ENCODE results near the gene ITPK1.

DNA sequence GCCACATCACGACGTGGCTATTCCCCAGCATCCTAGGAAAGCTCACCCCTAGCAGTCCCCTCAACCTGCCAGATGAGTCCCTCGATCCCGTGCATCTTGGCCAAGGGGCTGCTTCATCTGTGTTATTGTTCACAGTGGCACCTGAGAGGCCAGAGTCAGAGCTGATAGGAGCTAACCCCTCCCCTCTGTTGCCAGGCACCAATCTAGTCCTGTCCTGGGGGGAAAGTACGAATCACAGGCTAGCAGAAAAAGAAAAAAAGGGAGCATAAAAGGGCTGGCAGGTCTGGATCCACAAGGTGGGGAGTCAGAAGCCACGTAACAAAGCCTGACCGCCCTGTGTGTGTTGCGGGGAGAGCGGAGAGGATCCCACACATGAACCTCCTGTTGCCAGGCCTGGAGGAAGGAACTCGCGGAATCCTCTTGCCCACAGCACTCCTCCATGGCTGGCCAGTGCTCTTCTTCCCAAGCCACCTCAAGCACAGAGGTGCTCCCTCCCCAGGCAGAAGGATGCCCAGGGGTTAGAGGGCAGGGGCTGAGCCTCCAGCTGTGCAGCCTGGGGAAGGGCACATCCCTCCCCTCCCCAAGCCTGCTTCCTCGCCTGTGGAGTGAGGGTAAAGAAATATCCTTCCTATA, 91.8 kb downstream of the ITPK1 start:
- TF ChIP-seq EZH2 (IDR thresholded peaks at IDR 0.05; ENCODE audit: low read depth), result no peak
- TF ChIP-seq, protein P1, sequence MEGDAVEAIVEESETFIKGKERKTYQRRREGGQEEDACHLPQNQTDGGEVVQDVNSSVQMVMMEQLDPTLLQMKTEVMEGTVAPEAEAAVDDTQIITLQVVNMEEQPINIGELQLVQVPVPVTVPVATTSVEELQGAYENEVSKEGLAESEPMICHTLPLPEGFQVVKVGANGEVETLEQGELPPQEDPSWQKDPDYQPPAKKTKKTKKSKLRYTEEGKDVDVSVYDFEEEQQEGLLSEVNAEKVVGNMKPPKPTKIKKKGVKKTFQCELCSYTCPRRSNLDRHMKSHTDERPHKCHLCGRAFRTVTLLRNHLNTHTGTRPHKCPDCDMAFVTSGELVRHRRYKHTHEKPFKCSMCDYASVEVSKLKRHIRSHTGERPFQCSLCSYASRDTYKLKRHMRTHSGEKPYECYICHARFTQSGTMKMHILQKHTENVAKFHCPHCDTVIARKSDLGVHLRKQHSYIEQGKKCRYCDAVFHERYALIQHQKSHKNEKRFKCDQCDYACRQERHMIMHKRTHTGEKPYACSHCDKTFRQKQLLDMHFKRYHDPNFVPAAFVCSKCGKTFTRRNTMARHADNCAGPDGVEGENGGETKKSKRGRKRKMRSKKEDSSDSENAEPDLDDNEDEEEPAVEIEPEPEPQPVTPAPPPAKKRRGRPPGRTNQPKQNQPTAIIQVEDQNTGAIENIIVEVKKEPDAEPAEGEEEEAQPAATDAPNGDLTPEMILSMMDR (conservative IDR thresholded peaks at IDR 0.05), result no peak
